Mucosa of descending colon (tissue), 3 donors: ENCODE results near the gene TTC38. TPM values are rescaled to one million over a fixed set of nuclear protein-coding genes. Genes with fewer than 3 reads are reported as not detected.

Experiments
- ATAC-seq: fragments of 200-7000 bp; cut with Tn5 transposase; one replicate; pipeline ENCODE4 v1.9.1; 2020; ENCODE audit warnings: mild to moderate bottlenecking, moderate library complexity
- DNase-seq, 3 donors: peaks; one replicate each; pipeline ENCODE4 v3.0.0-alpha.2; 2020
- H3K36me3 ChIP-seq: fragments of 200-600 bp; one replicate; pipeline ENCODE4 v1.8.0; 2021; ENCODE audit warnings: low read depth, mild to moderate bottlenecking
- H3K4me1 ChIP-seq: fragments of 200-600 bp; one replicate; pipeline ENCODE4 v1.8.0; 2021; ENCODE audit warnings: low read depth, mild to moderate bottlenecking
- H3K4me3 ChIP-seq: fragments of 200-600 bp; one replicate; pipeline ENCODE4 v1.8.0; 2021; ENCODE audit warnings: mild to moderate bottlenecking
- H3K9me3 ChIP-seq: fragments of 200-600 bp; one replicate; pipeline ENCODE4 v1.8.0; 2021; ENCODE audit warnings: mild to moderate bottlenecking
- intact Hi-C, 2 donors: fragments of 100-400 bp; cut with DNase I in 1 of 2; cut with micrococcal nuclease in 1 of 2; formaldehyde crosslinking; loops; one replicate each; pipeline versions ENCODE4 v1.11.0 to v1.11.1; 2022; cut with DNase I, micrococcal nuclease
- total RNA-seq, 3 donors: library from RNA; stranded (reverse); fragmentation: NEBNext Ultra II Directional in 2 of 3; extraction: Animal tissue kit (Norgen Biotek cat#: 25700) in 2 of 3; gene quantifications; one replicate each; pipeline versions ENCODE4 v1.2.1 to v1.2.4, GENCODE V29; 2021 to 2023
- TF ChIP-seq, protein P1 (sequence below): fragments of 200-600 bp; IDR thresholded peaks from one replicate; pipeline ENCODE4 v1.8.0; 2022; ENCODE audit warnings: antibody characterized with exemption, mild to moderate bottlenecking
- donor health status: DM: no; HTN: no; CAD: no; lungs with moderate emphysema.
- donor health status: DM: no; HTN: no; CAD: no.
- donor health status: DM: no; HTN: yes; CAD: no.

TTC38 gene
- total RNA-seq, 3 donors from 2014 or later = 70.2 to 157 (median 90.7) TPM

DNA sequence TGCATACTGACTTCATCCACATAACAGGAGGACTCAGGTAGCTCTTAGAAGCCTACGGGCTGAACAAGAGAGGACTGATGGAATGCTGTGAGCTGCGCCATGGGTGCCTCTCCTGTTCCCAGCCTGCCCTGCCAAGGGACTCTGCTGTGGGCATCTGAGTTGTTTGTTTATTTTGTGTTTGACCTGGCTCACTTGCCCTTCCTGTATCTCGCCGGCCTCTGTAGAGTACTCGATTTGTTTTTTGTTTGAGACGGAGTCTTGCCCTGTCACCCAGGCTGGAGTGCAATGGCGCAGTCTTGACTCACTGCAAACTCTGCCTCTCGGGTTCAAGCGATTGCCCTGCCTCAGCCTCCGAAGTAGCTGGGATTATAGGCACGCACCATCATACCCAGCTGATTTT, 1.8 kb downstream of the TTC38 start:
- H3K4me3 ChIP-seq = no peak overlapping the region
- peaks cover 5% of the 10 kb centered on the region for H3K36me3 ChIP-seq
- H3K9me3 ChIP-seq = no peaks in the 10 kb centered on the region
- peak in 1 of 3 donors; percentile 21 for DNase-seq
- intact Hi-C loops = no loop called here
- H3K4me1 ChIP-seq = peaks cover 14% of the 10 kb centered on the region
- TF ChIP-seq, protein P1, sequence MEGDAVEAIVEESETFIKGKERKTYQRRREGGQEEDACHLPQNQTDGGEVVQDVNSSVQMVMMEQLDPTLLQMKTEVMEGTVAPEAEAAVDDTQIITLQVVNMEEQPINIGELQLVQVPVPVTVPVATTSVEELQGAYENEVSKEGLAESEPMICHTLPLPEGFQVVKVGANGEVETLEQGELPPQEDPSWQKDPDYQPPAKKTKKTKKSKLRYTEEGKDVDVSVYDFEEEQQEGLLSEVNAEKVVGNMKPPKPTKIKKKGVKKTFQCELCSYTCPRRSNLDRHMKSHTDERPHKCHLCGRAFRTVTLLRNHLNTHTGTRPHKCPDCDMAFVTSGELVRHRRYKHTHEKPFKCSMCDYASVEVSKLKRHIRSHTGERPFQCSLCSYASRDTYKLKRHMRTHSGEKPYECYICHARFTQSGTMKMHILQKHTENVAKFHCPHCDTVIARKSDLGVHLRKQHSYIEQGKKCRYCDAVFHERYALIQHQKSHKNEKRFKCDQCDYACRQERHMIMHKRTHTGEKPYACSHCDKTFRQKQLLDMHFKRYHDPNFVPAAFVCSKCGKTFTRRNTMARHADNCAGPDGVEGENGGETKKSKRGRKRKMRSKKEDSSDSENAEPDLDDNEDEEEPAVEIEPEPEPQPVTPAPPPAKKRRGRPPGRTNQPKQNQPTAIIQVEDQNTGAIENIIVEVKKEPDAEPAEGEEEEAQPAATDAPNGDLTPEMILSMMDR = no peak
- no peak for ATAC-seq

DNA sequence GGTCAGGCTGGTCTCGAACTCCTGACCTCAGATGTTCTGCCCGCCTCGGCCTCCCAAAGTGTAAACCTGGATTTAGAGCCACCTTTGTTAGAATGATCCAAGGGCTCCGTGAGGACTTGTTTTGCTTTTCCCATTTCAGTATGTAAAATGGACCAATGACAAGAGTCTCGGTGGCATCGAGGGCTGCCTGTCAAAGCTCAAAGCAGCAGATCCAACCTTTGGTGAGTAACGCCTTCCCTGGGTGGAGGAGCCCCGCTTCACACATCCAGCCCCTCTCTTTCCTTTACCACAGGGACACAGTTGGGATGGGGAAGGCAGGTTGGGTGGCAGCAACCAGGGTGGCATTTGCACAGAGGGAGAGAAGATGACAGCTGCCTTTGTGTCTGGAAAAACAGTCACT, 4.4 kb downstream of the TTC38 start:
- peak in 1 of 3 donors; percentile 9 for DNase-seq
- H3K4me3 ChIP-seq = no peak overlapping the region
- TF ChIP-seq, protein P1 = no peak
- H3K9me3 ChIP-seq = no peaks in the 10 kb centered on the region
- intact Hi-C loops = no loop called here
- peaks cover 5% of the 10 kb centered on the region for H3K36me3 ChIP-seq
- H3K4me1 ChIP-seq = peaks cover 9% of the 10 kb centered on the region
- ATAC-seq = no peak

DNA sequence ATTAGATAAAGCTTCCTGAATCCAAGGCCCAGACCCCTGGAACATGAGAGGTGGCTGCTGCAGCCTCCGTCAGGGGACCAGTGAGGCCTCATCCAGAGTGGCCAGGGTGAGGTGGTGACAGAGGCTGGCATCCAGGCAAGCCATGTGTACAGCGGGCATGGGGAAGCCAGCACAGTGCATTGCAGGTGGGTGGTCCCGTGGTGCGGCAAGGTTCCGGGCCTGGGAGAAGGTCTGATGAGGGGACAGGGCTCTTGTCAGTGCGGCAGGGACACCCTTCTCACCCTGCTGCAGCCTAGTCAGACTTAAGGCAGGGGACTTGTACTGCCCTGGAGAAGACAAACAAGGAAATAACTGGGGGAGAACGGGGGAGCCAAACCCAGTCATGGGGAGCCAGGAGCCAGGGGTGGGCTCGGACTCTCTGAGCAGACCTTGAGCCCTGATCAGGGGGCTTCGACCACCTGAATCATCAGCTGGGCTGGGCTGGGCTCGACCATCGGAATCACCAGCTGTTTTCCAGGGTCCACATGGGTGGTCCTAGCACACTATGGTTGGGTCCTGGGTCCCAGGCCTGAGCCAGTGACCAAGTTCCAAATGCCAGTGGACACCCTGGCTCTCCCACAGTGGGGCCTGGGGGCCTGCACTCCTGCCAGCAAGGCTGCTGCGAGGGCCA, 5.1 kb downstream of the TTC38 start:
- H3K4me1 ChIP-seq = peaks cover 9% of the 10 kb centered on the region
- peak in 1 of 3 donors; percentile 17 for DNase-seq

DNA sequence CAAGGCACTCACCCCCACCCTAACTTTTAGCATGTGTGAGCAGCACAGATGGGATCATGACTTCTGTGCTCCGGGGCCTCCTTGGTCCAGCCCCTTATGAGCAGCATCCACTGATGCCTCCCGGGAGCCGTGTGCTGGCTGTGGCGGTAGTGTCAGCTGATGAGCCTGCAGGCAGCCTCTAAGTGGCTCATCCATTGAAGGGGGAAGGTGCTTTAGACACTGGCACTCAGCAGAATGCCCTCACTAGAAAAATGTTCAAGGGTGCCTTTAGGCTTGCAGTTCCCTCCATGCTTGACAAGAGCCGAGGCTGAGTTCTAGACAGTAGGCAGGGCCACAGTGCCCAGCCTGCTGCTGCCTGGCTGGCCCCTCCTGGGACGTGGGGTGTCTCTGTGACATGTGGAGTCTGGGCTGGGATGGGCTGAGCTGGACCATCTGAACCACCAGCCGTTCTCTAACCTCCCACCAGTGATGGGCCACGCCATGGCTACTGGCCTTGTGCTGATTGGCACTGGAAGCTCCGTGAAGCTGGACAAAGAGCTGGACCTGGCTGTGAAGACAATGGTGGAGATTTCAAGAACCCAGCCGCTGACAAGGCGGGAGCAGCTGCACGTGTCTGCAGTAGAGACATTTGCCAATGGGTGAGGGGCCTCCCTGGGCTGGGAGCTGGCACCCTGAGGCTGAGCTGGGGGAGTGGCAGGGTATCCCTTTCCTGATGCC, 5.8 kb downstream of the TTC38 start:
- TF ChIP-seq, protein P1 = no peak
- Histone ChIP-seq H3K36me3 (peaks cover 11% of the 10 kb centered on the region), H3K9me3 (no peaks in the 10 kb centered on the region), H3K4me3 (no peak overlapping the region), H3K4me1 (peaks cover 9% of the 10 kb centered on the region)
- intact Hi-C loops = no loop called here
- ATAC-seq = no peak
- DNase-seq = peak in 1 of 3 donors; percentile 9

More for the DNA sequence above, 5.1 kb downstream of the TTC38 start:
- Histone ChIP-seq H3K9me3 (no peaks in the 10 kb centered on the region), H3K36me3 (peaks cover 5% of the 10 kb centered on the region), H3K4me3 (no peak overlapping the region)
- intact Hi-C loops = no loop called here
- ATAC-seq = no peak
- TF ChIP-seq, protein P1 = no peak

DNA sequence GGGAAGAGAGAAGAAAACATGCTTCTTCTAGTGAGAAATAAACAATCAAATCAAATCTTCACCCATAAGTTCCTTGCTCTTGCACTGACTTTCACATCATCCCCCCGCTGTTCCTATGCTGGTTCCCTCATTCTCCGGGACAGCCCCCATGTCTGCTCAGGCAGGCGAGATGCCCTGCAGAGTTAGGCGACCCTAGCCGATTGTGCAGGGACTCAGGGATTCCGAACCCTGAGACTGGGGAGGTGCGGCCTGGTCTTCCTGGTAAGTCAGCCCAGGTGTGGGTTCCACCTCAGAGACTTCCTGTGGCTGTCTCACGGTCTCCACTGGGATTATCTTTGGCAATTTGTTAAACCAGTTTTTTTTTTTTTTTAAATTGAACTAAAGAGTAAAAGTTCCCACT, 6.6 kb downstream of the TTC38 start:
- TF ChIP-seq, protein P1 = no peak
- no peaks in the 10 kb centered on the region for H3K9me3 ChIP-seq
- ATAC-seq (no peak), DNase-seq (peak in 1 of 3 donors; percentile 12)
- peaks cover 2% of the 10 kb centered on the region for H3K4me1 ChIP-seq
- intact Hi-C loops = no loop called here
- H3K36me3 ChIP-seq = peaks cover 18% of the 10 kb centered on the region
- H3K4me3 ChIP-seq = no peak overlapping the region
